ENCODE measurements around the gene EFTUD2.

- TF ChIP-seq CTCF (IDR thresholded peaks at IDR 0.05; ENCODE audit: control extremely low read depth in 1 of 3, insufficient read depth in 1 of 3, low read depth in 1 of 3, low read length in 3 of 3) (no peak), EZH2 (IDR thresholded peaks at IDR 0.05; ENCODE audit: low read depth, low read length, severe bottlenecking) (no peak), POLR2A (IDR thresholded peaks at IDR 0.05; ENCODE audit: control extremely low read depth in 1 of 2, low read depth in 2 of 2, low read length in 2 of 2) (no peak)
Measured at GRCh38 chr17:44928950-44929720, 29.9 kb upstream of the EFTUD2 start.
